GM12878 (cell line): Measurements from ENCODE around the gene TOX2. TPM values are rescaled to one million over a fixed set of nuclear protein-coding genes. Genes with fewer than 3 reads are reported as not detected.

ENCODE experiments used
- CBFB ChIP-seq: IDR thresholded peaks from 2 replicates; pipeline ENCODE4 v1.6.1; 2016; ENCODE audit warnings: antibody characterized with exemption, low read depth
- CHD4 ChIP-seq: fragments of 200-600 bp; sonication (generic); IDR thresholded peaks from 2 replicates; pipeline ENCODE4 v1.6.1; 2016; ENCODE audit warnings: mild to moderate bottlenecking
- CREM ChIP-seq: IDR thresholded peaks from 2 replicates; pipeline ENCODE4 v1.6.1; 2014; ENCODE audit warnings: antibody characterized with exemption, low read depth
- CTCF ChIP-seq, 3 experiments: IDR thresholded peaks in 2 of 3; conservative IDR thresholded peaks in 1 of 3; 2 replicates each; pipeline ENCODE4 v1.5.1; 2011; ENCODE audit warnings: low read depth in 3 of 3, low read length in 3 of 3, mild to moderate bottlenecking in 3 of 3, control low read depth in 2 of 3, moderate library complexity in 2 of 3, inconsistent platforms in 1 of 3, mixed read lengths in 1 of 3; ENCODE audit not compliant: control insufficient read depth in 2 of 3, insufficient read depth in 1 of 3; ENCODE audit errors: extremely low read depth in 1 of 3
- EGR1 ChIP-seq, 2 experiments: IDR thresholded peaks; 1 replicate in 1 of 2; 2 replicates in 1 of 2; pipeline ENCODE4 v1.6.1; 2011 to 2012; ENCODE audit warnings: low read depth in 2 of 2, low read length in 2 of 2, borderline replicate concordance in 1 of 2, mild to moderate bottlenecking in 1 of 2, moderate library complexity in 1 of 2
- IKZF1 ChIP-seq: fragments of 450-650 bp; conservative IDR thresholded peaks from 2 replicates; pipeline ENCODE4 v1.6.1; 2017; ENCODE audit warnings: antibody characterized with exemption, mild to moderate bottlenecking
- IRF5 ChIP-seq: fragments of 450-650 bp; IDR thresholded peaks from 2 replicates; pipeline ENCODE4 v1.6.1; 2017; ENCODE audit warnings: borderline replicate concordance
- JUNB ChIP-seq: IDR thresholded peaks from 2 replicates; pipeline ENCODE4 v1.6.1; 2016; ENCODE audit warnings: antibody characterized with exemption, mild to moderate bottlenecking
- JUND ChIP-seq: IDR thresholded peaks from 2 replicates; pipeline ENCODE4 v1.6.1; 2012; ENCODE audit warnings: low read depth, mild to moderate bottlenecking, low read length, improper control_type of control experiment, moderate library complexity
- KLF5 ChIP-seq: fragments of 450-650 bp; IDR thresholded peaks from 2 replicates; pipeline ENCODE4 v1.6.1; 2014; ENCODE audit warnings: mild to moderate bottlenecking; ENCODE audit not compliant: partially characterized antibody
- MEF2B ChIP-seq: fragments of 450-650 bp; IDR thresholded peaks from 2 replicates; pipeline ENCODE4 v1.6.1; 2018; ENCODE audit warnings: mild to moderate bottlenecking, moderate library complexity; ENCODE audit not compliant: partially characterized antibody, poor library complexity, severe bottlenecking
- MTA2 ChIP-seq: fragments of 450-650 bp; IDR thresholded peaks from 2 replicates; pipeline ENCODE4 v1.6.1; 2016; ENCODE audit warnings: low read depth, mild to moderate bottlenecking, moderate library complexity
- NBN ChIP-seq: fragments of 450-650 bp; IDR thresholded peaks from 2 replicates; pipeline ENCODE4 v1.6.1; 2016
- PAX8 ChIP-seq: fragments of 450-650 bp; IDR thresholded peaks from 2 replicates; pipeline ENCODE4 v1.6.1; 2017; ENCODE audit warnings: mild to moderate bottlenecking, moderate library complexity
- POU2F2 ChIP-seq: IDR thresholded peaks from 3 replicates; pipeline ENCODE4 v1.6.1; 2011; ENCODE audit warnings: low read depth, mild to moderate bottlenecking, low read length, borderline replicate concordance
- RAD21 ChIP-seq: IDR thresholded peaks from 2 replicates; pipeline ENCODE4 v1.6.1; 2011; ENCODE audit warnings: mild to moderate bottlenecking, low read depth, low read length, moderate library complexity; ENCODE audit not compliant: insufficient read depth
- RCOR1 ChIP-seq: conservative IDR thresholded peaks from 2 replicates; pipeline ENCODE4 v1.6.1; 2012; ENCODE audit warnings: low read depth, low read length, improper control_type of control experiment
- RUNX3 ChIP-seq: IDR thresholded peaks from 2 replicates; pipeline ENCODE4 v1.6.1; 2012; ENCODE audit warnings: low read length, inconsistent platforms
- SIX5 ChIP-seq: IDR thresholded peaks from 2 replicates; pipeline ENCODE4 v1.6.1; 2011; ENCODE audit warnings: mild to moderate bottlenecking, low read depth, low read length, moderate library complexity; ENCODE audit not compliant: severe bottlenecking
- SMAD1 ChIP-seq: fragments of 450-650 bp; IDR thresholded peaks from 2 replicates; pipeline ENCODE4 v1.6.1; 2018; ENCODE audit warnings: mild to moderate bottlenecking, low read depth; ENCODE audit not compliant: partially characterized antibody
- SREBF2 ChIP-seq: IDR thresholded peaks from 2 replicates; pipeline ENCODE4 v1.6.1; 2012; ENCODE audit warnings: mild to moderate bottlenecking, low read length
- TCF3 ChIP-seq: IDR thresholded peaks from 2 replicates; pipeline ENCODE4 v1.6.1; 2012; ENCODE audit warnings: low read depth, mild to moderate bottlenecking, low read length, borderline replicate concordance; ENCODE audit not compliant: insufficient read depth
- ZBTB11 ChIP-seq: fragments of 450-650 bp; formaldehyde crosslinking; IDR thresholded peaks from 2 replicates; pipeline ENCODE4 v1.5.0; 2022; ENCODE audit warnings: mild to moderate bottlenecking, missing genetic modification characterization
- polyA plus RNA-seq, 11 experiments: library from polyadenylated mRNA; depleted of rRNA in 4 of 11; unstranded in 6 of 11; stranded (reverse) in 5 of 11; fragments of >200 nt; fragmentation: Nextera tagmentation in 4 of 11; fragmentation: Illumina TruSeq in 1 of 11; extraction: Ambion mirVana in 4 of 11; extraction: Trizol in 1 of 11; gene quantifications; 1 replicate in 1 of 11; 2 replicates in 10 of 11; pipeline versions ENCODE4 v1.2.1 to v1.2.3, GENCODE V29; 2011 to 2016; ENCODE audit warnings: inconsistent platforms in 2 of 11, missing spikeins in 2 of 11, low read depth in 1 of 11
- total RNA-seq, 4 experiments: library from RNA; depleted of rRNA in 3 of 4; stranded (reverse); fragments of >200 nt in 3 of 4; fragmentation: Illumina TruSeq in 1 of 4; extraction: Trizol in 1 of 4; gene quantifications; 2 replicates each; pipeline versions ENCODE4 v1.2.1 to v1.2.3, GENCODE V29; 2013 to 2021

The TOX2 gene
- total and polyA plus RNA-seq, 10 of the 15 experiments (the other 5 are each of a cell fraction or from before 2014, with no cell fraction given): 2.6 to 40.5 (median 7.9) TPM

DNA sequence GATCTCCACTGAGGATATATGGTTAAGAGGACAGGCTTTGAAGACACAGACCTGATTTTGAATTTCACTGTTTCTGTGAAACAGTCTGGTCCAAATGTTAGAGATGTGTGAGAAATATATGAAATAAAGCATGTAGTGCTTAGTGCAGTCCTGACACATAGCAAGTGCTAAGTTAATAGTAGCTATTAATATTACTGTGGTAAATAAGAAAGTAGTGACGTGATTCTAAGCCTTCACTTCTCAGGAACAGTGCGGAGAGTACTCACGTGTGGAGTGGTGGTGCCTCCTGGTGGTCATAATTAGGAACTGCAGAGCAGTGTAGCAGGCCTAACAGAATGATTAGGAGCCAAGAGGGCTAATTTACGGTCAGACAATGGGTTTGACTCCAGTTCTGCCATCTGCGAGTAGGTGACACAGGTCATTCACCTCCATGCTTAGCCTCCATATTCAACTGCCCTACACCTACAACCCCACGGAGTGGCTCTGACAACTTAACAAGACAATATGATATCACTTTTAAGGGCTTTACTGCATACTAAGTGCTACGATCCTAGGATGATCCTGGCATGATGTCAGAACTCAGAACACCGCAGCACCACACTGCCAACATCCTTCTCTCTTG, 166.1 kb downstream of the TOX2 start (continued):
- TF ChIP-seq ZBTB11 (CRISPR knock-in tag): no peak
- no peak for TF ChIP-seq TCF3
- peak; percentile 67 for TF ChIP-seq CREM
- TF ChIP-seq IKZF1: peak; percentile 54
- peak; percentile 85 for TF ChIP-seq MEF2B
- no peak for TF ChIP-seq EGR1 (IDR thresholded peaks at IDR 0.05; ENCODE audit: borderline replicate concordance in 1 of 2, low read depth in 2 of 2, low read length in 2 of 2)
- TF ChIP-seq SREBF2: no peak
- TF ChIP-seq JUNB: peak; percentile 54
- TF ChIP-seq PAX8: no peak
- TF ChIP-seq RAD21: peak; percentile 100
- TF ChIP-seq POU2F2: 0 out of 3 replicates have a peak, but pooled peaks have one; percentile 57
- no peak for TF ChIP-seq RCOR1
- peak; percentile 72; the same call in 1 of the 2 replicates for TF ChIP-seq CBFB
- TF ChIP-seq CTCF (IDR thresholded peaks at IDR 0.05 in 2 of 3, conservative IDR thresholded peaks at IDR 0.05 in 1 of 3; ENCODE audit: control insufficient read depth in 2 of 3, extremely low read depth in 1 of 3, insufficient read depth in 1 of 3, low read depth in 3 of 3, low read length in 3 of 3): peak; percentile 93 to 99 (median 99); a peak in 5 of 6 replicates
- no peak for TF ChIP-seq SMAD1
- 0 out of 2 replicates have a peak, but pooled peaks have one; percentile 73 for TF ChIP-seq NBN
- TF ChIP-seq KLF5: no peak
- TF ChIP-seq JUND: no peak
- TF ChIP-seq SIX5: no peak
- TF ChIP-seq RUNX3: peak; percentile 83
- no peak for TF ChIP-seq CHD4
- peak; percentile 52 for TF ChIP-seq MTA2
- TF ChIP-seq IRF5: no peak
